Smooth muscle cell (in vitro differentiated cells): Measurements from ENCODE around the gene PDE10A. TPM values are rescaled to one million over a fixed set of nuclear protein-coding genes. Genes with fewer than 3 reads are reported as not detected.

Source experiments
- DNase-seq: peaks from one replicate; lab custom pipeline; 2025; ENCODE audit not compliant: unreplicated experiment; lab: John Stamatoyannopoulos, UW
- H2AFZ ChIP-seq: fragments of 200-600 bp; sonication (generic); 2 replicates; pipeline ENCODE4 v1.6.0; 2016; ENCODE audit warnings: antibody characterized with exemption, low read depth, mild to moderate bottlenecking
- H3F3A ChIP-seq: fragments of 200-600 bp; sonication (generic); 2 replicates; pipeline ENCODE4 v1.6.0; 2017; ENCODE audit warnings: antibody characterized with exemption, low read depth
- H3K27ac ChIP-seq: fragments of 200-600 bp; sonication (generic); 2 replicates; pipeline ENCODE4 v1.5.1; 2016; ENCODE audit warnings: low read depth, mild to moderate bottlenecking
- H3K27me3 ChIP-seq: fragments of 200-600 bp; sonication (generic); 2 replicates; pipeline ENCODE4 v1.6.1; 2016; ENCODE audit warnings: low read depth, mild to moderate bottlenecking
- H3K36me3 ChIP-seq: fragments of 200-600 bp; sonication (generic); 2 replicates; pipeline ENCODE4 v1.5.1; 2016; ENCODE audit warnings: low read depth
- H3K4me1 ChIP-seq: fragments of 200-600 bp; sonication (generic); 2 replicates; pipeline ENCODE4 v1.5.1; 2016; ENCODE audit warnings: low read depth
- H3K4me2 ChIP-seq: fragments of 200-600 bp; sonication (generic); 2 replicates; pipeline ENCODE4 v1.6.0; 2016; ENCODE audit warnings: mild to moderate bottlenecking
- H3K4me3 ChIP-seq: fragments of 200-600 bp; sonication (generic); 2 replicates; pipeline ENCODE4 v1.5.1; 2016; ENCODE audit warnings: mild to moderate bottlenecking
- H3K79me2 ChIP-seq: fragments of 200-600 bp; sonication (generic); 2 replicates; pipeline ENCODE4 v1.6.0; 2016; ENCODE audit warnings: low read depth, mild to moderate bottlenecking
- H3K9ac ChIP-seq: fragments of 200-600 bp; sonication (generic); 2 replicates; pipeline ENCODE4 v1.6.0; 2016; ENCODE audit warnings: low read depth
- H3K9me3 ChIP-seq: fragments of 200-600 bp; sonication (generic); replicated peaks from 2 replicates; pipeline ENCODE4 v1.5.1; 2016; ENCODE audit warnings: low read depth
- H4K20me1 ChIP-seq: fragments of 200-600 bp; sonication (generic); 2 replicates; pipeline ENCODE4 v1.6.0; 2016; ENCODE audit warnings: low read depth
- CTCF ChIP-seq: fragments of 200-600 bp; sonication (generic); IDR thresholded peaks from 2 replicates; pipeline ENCODE4 v1.5.1; 2017; ENCODE audit warnings: borderline replicate concordance, mild to moderate bottlenecking, antibody characterized with exemption; ENCODE audit not compliant: insufficient read depth, poor library complexity, severe bottlenecking
- WGBS: methylation state at CpG from one replicate; pipeline ENCODE4 v1.1.7; 2016; ENCODE audit warnings: low lambda C conversion rate; 5-methylcytosine and 5-hydroxymethylcytosine counted together
- polyA plus RNA-seq: library from polyadenylated mRNA; unstranded; fragments of >200 nt; fragmentation: Nextera tagmentation; extraction: Ambion mirVana; gene quantifications from 2 replicates; pipeline ENCODE4 v1.2.1, GENCODE V29; 2016
- total RNA-seq: library from RNA; depleted of rRNA; stranded (reverse); fragments of >200 nt; gene quantifications from 2 replicates; pipeline ENCODE4 v1.2.3, GENCODE V29; 2014

Gene PDE10A
- total and polyA plus RNA-seq, 2 experiments from 2014 or later, result 2.0 to 5.6 TPM

DNA sequence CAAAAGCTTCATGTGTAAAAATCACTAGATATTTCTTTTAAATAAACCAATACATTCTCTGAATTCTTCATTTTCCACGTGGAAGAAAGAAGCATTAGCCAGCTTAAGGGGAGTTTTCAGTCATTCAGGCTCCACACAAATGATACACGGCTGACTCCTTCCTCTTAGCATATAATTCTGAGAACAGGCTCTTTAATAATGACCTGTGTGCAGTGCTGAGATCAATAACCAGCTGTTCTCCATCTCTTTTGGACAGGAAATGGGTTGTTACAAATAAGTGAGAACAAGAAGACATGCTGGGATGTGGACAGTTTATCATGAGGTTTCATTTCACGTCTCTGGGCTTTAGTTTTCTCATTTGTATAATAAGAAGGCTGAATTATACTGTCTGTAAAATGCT is 206.8 kb downstream of the PDE10A start:
- Histone ChIP-seq H3K4me1 (no peaks in the 10 kb centered on the region), H3K4me2 (no peak overlapping the region), H4K20me1 (no peaks in the 10 kb centered on the region), H3K36me3 (no peaks in the 10 kb centered on the region), H3K79me2 (no peaks in the 10 kb centered on the region), H3K9ac (no peak overlapping the region), H3K4me3 (no peak overlapping the region), H3K27me3 (no peaks in the 10 kb centered on the region), H3K9me3 (no peaks in the 10 kb centered on the region), H2AFZ (no peak overlapping the region), H3F3A (no peaks in the 10 kb centered on the region), H3K27ac (no peak overlapping the region)
- 62% methylated on average over 3 of the region's 3 CpGs for WGBS
- no peak for TF ChIP-seq CTCF
- no peak for DNase-seq

DNA sequence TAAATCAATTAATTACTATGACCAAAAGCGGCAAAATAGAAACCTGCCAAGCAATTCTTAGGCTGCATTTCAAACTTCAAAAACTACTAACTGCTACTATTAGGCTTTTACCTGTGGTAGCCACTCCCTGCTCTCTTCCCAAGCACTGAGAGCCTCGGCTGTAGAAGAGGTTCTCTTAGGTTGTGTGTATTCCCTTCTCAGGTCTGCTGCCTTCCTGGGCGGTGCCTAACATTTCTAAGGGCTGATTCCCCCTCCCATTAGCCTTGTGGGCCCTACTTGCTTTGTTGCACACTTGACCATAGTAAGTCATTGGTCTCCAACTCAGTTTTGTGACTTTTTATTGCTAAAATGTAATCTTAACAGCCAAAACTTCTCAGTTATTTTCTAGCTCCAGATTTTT is 207.6 kb downstream of the PDE10A start:
- Histone ChIP-seq H3F3A (no peaks in the 10 kb centered on the region), H3K79me2 (no peaks in the 10 kb centered on the region), H3K27me3 (no peaks in the 10 kb centered on the region), H3K36me3 (no peaks in the 10 kb centered on the region), H3K4me2 (no peak overlapping the region), H3K4me1 (no peaks in the 10 kb centered on the region), H3K27ac (no peak overlapping the region), H3K9me3 (no peaks in the 10 kb centered on the region), H3K4me3 (no peak overlapping the region), H2AFZ (no peak overlapping the region), H3K9ac (no peak overlapping the region), H4K20me1 (no peaks in the 10 kb centered on the region)
- TF ChIP-seq CTCF, result no peak
- no peak for DNase-seq
- 83% methylated on average over 3 of the region's 3 CpGs for WGBS

DNA sequence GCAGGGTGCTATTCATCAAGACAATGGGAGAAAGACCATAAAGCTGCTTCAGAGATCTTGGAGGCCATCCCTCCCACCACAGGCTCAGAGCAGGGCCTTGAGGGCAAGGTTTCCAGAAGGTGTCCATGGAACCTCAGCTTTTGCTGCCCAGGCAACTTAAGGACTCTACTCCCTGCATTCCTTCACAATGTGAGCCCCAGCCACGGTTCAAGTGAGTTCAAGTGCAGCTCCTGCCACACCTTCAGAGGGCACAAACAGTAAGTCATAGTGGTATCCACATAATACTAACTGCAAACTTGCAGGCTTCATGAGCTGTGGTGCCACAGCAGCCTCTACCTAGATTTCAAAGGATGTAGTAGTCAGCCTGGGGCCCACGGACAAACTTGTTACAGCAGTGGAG is 209.6 kb downstream of the PDE10A start:
- no peak overlapping the region for H3K9ac ChIP-seq
- 89% methylated on average over 2 of the region's 2 CpGs for WGBS
- H3K9me3 ChIP-seq, result no peaks in the 10 kb centered on the region
- H3K36me3 ChIP-seq, result no peaks in the 10 kb centered on the region
- no peak overlapping the region for H2AFZ ChIP-seq
- no peak for DNase-seq
- H3F3A ChIP-seq, result no peaks in the 10 kb centered on the region
- H3K27ac ChIP-seq, result no peak overlapping the region
- H3K79me2 ChIP-seq, result no peaks in the 10 kb centered on the region
- TF ChIP-seq CTCF, result no peak
- H3K4me3 ChIP-seq, result no peak overlapping the region
- no peaks in the 10 kb centered on the region for H3K27me3 ChIP-seq
- no peak overlapping the region for H3K4me2 ChIP-seq
- no peaks in the 10 kb centered on the region for H3K4me1 ChIP-seq
- H4K20me1 ChIP-seq, result no peaks in the 10 kb centered on the region

- Histone ChIP-seq H3K9me3 (no peaks in the 10 kb centered on the region), H3K36me3 (no peaks in the 10 kb centered on the region)
- TF ChIP-seq CTCF, result no peak
These were observed 211.2 kb downstream of the PDE10A start for GRCh38 chr6:165451838-165452237.

More at GRCh38 chr6:165451838-165452237, 211.2 kb downstream of the PDE10A start:
- Histone ChIP-seq H3K4me1 (no peaks in the 10 kb centered on the region), H3K27me3 (no peaks in the 10 kb centered on the region), H3K4me2 (no peak overlapping the region), H3K79me2 (no peaks in the 10 kb centered on the region), H3K27ac (no peak overlapping the region), H2AFZ (no peak overlapping the region), H3K4me3 (no peak overlapping the region), H4K20me1 (no peaks in the 10 kb centered on the region), H3K9ac (no peak overlapping the region), H3F3A (no peaks in the 10 kb centered on the region)
- 95% methylated on average over 2 of the region's 2 CpGs for WGBS
- DNase-seq, result no peak
